Endothelial cell (in vitro differentiated cells): ENCODE measurements around the gene SAAL1. TPM values are rescaled to one million over a fixed set of nuclear protein-coding genes. Genes with fewer than 3 reads are reported as not detected.
A peak's percentile ranks its signal among the peaks of the same experiment; 100 is the strongest.

Experiments used
- DNase-seq: peaks from one replicate; pipeline ENCODE4 v3.0.0; 2021; ENCODE audit warnings: low spot score
- H3K27ac Mint-ChIP-seq: one replicate; pipeline ENCODE4 v1.8.0; 2021; ENCODE audit warnings: mixed read lengths, inconsistent platforms; ENCODE audit not compliant: unreplicated experiment
- H3K27me3 Mint-ChIP-seq: one replicate; pipeline ENCODE4 v1.8.0; 2021; ENCODE audit warnings: mild to moderate bottlenecking, moderate library complexity, mixed read lengths, inconsistent platforms; ENCODE audit not compliant: unreplicated experiment
- H3K36me3 Mint-ChIP-seq: one replicate; pipeline ENCODE4 v1.8.0; 2021; ENCODE audit warnings: mild to moderate bottlenecking, low read depth, mixed read lengths, inconsistent platforms; ENCODE audit not compliant: unreplicated experiment
- H3K4me1 Mint-ChIP-seq: one replicate; pipeline ENCODE4 v1.8.0; 2021; ENCODE audit warnings: mild to moderate bottlenecking, mixed read lengths, inconsistent platforms; ENCODE audit not compliant: unreplicated experiment
- H3K4me3 Mint-ChIP-seq: one replicate; pipeline ENCODE4 v1.8.0; 2021; ENCODE audit warnings: mild to moderate bottlenecking, mixed read lengths, inconsistent platforms; ENCODE audit not compliant: unreplicated experiment
- H3K9me3 Mint-ChIP-seq: one replicate; pipeline ENCODE4 v1.8.0; 2021; ENCODE audit warnings: mixed read lengths, inconsistent platforms; ENCODE audit not compliant: unreplicated experiment
- total RNA-seq: library from RNA; stranded (reverse); fragmentation: NEBNext Ultra II Directional; extraction: Animal tissue kit (Norgen Biotek cat#: 25700); gene quantifications from one replicate; pipeline ENCODE4 v1.2.1, GENCODE V29; 2021; ENCODE audit not compliant: unreplicated experiment
- TF ChIP-seq, protein P1 (sequence below): fragments of 200-600 bp; sonication (generic); IDR thresholded peaks from one replicate; pipeline ENCODE4 v1.5.0; 2021; ENCODE audit warnings: antibody characterized with exemption; ENCODE audit not compliant: unreplicated experiment

SAAL1 gene
- total RNA-seq, 1 donor from 2014 or later = 25.1 TPM

DNA sequence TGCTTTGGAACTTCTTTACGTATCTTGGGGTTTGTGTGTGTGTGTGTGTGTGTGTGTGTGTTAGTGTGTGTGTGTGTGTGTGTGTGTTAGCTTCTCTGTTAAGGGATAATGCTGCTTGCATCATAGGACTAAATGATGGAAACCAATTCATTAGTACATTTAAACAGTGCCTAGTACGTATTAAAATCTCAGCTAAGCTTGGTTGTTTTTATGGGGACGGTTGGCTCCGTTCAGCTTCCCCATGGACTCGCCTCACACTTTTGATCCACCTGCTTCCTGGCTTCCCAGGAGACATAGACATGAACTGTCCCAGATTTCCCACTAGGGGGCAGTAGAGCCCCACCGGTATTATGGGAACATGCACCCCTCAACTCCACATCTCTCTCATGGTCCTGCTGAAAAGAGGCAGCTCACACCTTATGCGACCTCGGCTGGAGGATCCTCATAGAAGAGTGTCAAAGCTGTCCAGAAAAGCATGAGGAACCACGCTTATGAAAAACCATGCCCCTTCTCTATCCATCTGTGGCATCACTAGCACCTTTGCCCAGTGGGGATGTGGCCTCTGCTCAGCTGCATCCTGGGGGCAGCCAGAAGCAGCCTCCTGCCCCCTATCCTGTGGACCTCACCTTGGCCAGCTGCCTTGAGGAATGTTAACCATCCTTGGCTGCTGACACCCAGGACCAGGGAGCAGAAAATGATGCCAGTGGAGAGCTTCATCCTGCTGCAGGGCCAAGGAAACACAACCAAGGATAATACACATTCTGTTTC lies 9.7 kb upstream of the SAAL1 start:
- Mint-ChIP-seq H3K9me3 (no peaks in the 10 kb centered on the region), H3K27ac (no peak overlapping the region), H3K4me3 (no peak overlapping the region), H3K27me3 (peaks cover 1% of the 10 kb centered on the region), H3K36me3 (no peaks in the 10 kb centered on the region), H3K4me1 (no peaks in the 10 kb centered on the region)
- TF ChIP-seq, protein P1, sequence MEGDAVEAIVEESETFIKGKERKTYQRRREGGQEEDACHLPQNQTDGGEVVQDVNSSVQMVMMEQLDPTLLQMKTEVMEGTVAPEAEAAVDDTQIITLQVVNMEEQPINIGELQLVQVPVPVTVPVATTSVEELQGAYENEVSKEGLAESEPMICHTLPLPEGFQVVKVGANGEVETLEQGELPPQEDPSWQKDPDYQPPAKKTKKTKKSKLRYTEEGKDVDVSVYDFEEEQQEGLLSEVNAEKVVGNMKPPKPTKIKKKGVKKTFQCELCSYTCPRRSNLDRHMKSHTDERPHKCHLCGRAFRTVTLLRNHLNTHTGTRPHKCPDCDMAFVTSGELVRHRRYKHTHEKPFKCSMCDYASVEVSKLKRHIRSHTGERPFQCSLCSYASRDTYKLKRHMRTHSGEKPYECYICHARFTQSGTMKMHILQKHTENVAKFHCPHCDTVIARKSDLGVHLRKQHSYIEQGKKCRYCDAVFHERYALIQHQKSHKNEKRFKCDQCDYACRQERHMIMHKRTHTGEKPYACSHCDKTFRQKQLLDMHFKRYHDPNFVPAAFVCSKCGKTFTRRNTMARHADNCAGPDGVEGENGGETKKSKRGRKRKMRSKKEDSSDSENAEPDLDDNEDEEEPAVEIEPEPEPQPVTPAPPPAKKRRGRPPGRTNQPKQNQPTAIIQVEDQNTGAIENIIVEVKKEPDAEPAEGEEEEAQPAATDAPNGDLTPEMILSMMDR = peak; percentile 89
- peak; percentile 70 for DNase-seq

DNA sequence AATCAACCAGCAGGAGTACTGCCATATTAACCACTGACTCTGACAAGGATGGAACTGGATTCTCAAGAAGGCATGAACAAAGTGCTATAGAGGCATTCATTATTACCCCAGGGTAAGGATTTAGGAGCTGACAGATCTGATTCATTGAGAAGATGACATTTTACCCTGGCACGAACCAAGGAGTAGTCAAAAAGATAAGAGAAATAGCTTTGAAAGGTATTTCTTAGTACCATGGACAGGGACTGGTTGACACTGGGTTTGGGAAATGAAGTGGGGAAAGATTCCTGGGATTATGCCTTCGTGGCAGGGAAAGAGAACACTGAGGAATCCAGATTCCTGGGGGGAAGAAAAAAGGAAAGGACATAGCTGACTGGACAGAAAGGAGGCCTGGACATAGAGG lies 5.1 kb upstream of the SAAL1 start:
- H3K27me3 Mint-ChIP-seq = peaks cover 1% of the 10 kb centered on the region
- TF ChIP-seq, protein P1 = no peak
- H3K36me3 Mint-ChIP-seq = no peaks in the 10 kb centered on the region
- H3K4me1 Mint-ChIP-seq = no peaks in the 10 kb centered on the region
- H3K27ac Mint-ChIP-seq = no peak overlapping the region
- DNase-seq = no peak
- H3K4me3 Mint-ChIP-seq = no peak overlapping the region
- H3K9me3 Mint-ChIP-seq = no peaks in the 10 kb centered on the region

DNA sequence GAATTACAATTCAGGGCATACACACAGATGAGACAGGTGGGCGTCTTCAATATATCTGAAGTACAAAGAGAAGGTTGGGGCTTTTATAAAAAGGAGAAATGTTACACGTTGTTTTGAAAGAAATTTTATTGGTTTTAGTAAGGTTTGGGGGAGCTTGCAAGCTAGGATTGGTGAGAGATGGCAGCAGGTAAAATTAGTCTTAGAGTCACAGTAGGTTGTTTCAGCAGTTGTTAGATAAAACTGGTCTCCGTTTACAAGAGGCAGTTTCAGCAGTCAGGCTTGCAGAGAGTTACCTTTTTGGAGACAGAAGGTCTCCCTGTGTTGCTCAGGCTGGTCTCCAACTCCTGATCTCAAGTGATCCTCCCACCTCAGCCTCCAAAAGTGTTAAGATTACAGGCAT lies 2.4 kb upstream of the SAAL1 start:
- Mint-ChIP-seq H3K4me1 (peaks cover 7% of the 10 kb centered on the region), H3K9me3 (no peaks in the 10 kb centered on the region), H3K4me3 (no peak overlapping the region), H3K36me3 (no peaks in the 10 kb centered on the region), H3K27ac (no peak overlapping the region), H3K27me3 (no peaks in the 10 kb centered on the region)
- TF ChIP-seq, protein P1 = no peak
- no peak for DNase-seq

DNA sequence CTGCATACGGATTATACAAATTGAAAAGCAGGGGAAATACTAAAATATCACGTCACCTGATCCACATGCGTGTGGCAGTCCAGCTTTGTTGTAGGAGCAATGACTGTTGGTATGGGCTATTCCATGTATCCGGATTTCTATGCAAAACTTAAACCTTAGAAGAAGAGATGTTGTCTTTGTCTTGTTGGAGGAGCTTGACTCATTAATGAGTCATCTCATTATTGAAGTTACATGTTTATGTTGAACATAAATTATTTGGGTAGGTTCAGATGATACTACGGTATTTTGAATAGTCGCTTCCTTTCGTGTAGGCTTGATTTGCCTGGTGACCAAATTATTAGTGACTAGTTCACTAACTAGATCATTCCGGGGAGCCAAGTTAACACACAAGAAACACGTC lies 806 bp upstream of the SAAL1 start:
- H3K9me3 Mint-ChIP-seq = no peaks in the 10 kb centered on the region
- H3K27me3 Mint-ChIP-seq = no peaks in the 10 kb centered on the region
- TF ChIP-seq, protein P1 = no peak
- DNase-seq = no peak
- H3K36me3 Mint-ChIP-seq = peaks cover 2% of the 10 kb centered on the region
- peak overlapping the region; percentile 98 for H3K4me3 Mint-ChIP-seq
- peaks cover 7% of the 10 kb centered on the region for H3K4me1 Mint-ChIP-seq
- H3K27ac Mint-ChIP-seq = no peak overlapping the region

DNA sequence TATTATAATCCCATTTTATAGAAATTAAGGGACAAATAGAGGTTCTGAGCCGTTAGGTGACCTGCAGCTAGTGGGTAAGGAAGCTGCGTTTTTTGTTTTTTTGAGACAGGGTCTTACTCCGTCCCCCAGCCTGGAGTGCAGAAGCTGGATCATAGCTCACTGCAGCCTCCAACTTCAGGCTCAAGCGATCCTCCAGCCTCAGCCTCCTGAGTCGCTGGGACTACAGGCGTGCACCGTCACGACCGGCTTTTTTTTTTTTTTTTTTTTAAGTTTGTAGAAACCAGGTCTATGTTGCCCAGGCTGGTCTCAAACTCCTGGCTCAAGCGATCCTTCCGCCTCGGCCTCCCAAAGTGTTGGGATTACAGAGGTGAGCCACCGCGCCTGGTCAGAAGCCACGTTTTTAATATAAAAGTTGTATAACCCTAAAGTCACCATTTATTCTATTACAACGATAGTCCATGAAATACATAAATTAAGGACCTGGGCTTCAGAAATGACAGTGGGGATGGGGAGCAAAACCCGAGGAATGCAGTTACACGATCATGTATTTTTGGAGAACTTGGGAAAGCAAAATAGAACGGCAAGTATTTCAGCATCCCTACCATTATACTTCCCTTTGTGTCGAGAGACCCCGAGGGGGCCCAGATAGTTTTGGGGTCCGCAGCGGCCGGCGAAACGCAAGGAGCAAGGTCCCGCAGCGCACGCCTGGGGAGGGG lies 638 bp downstream of the SAAL1 start:
- Mint-ChIP-seq H3K9me3 (no peaks in the 10 kb centered on the region), H3K27ac (peak overlapping the region; percentile 59), H3K27me3 (no peaks in the 10 kb centered on the region), H3K36me3 (peaks cover 8% of the 10 kb centered on the region), H3K4me3 (peak overlapping the region; percentile 98), H3K4me1 (peaks cover 7% of the 10 kb centered on the region)
- no peak for DNase-seq
- TF ChIP-seq, protein P1 = no peak
